Adrenal gland (tissue), 12 donors: ENCODE results near the gene PNPLA8. TPM values are rescaled to one million over a fixed set of nuclear protein-coding genes. Genes with fewer than 3 reads are reported as not detected.

Experiments used
- DNase-seq, 7 donors: peaks; one replicate each; pipeline ENCODE4 v3.0.0-alpha.2; 2019 to 2020
- H3K27ac ChIP-seq, 5 donors: fragments of 200-600 bp; sonication (generic) in 4 of 5; 1 replicate in 3 of 5; 2 replicates in 2 of 5; pipeline versions ENCODE4 v1.5.1 to v1.8.0; 2016 to 2020; ENCODE audit warnings: mild to moderate bottlenecking in 1 of 5
- H3K27me3 ChIP-seq: fragments of 200-600 bp; 2 replicates; pipeline ENCODE4 v1.8.0; 2021
- H3K36me3 ChIP-seq, 2 donors: fragments of 200-600 bp; replicated peaks in 1 of 2; 1 replicate in 1 of 2; 2 replicates in 1 of 2; pipeline versions ENCODE4 v1.5.1 to v1.8.0; 2018 to 2022
- H3K4me1 ChIP-seq, 2 donors: fragments of 200-600 bp; replicated peaks in 1 of 2; 1 replicate in 1 of 2; 2 replicates in 1 of 2; pipeline versions ENCODE4 v1.5.1 to v1.8.0; 2018 to 2021
- H3K4me3 ChIP-seq, 4 donors: fragments of 200-600 bp; sonication (generic) in 3 of 4; one replicate each; pipeline ENCODE4 v1.5.1; 2016 to 2018
- H3K9me3 ChIP-seq, 3 donors: fragments of 200-600 bp; sonication (generic) in 1 of 3; replicated peaks in 1 of 3; 1 replicate in 2 of 3; 2 replicates in 1 of 3; pipeline versions ENCODE4 v1.5.1 to v1.8.0; 2016 to 2021
- POLR2A ChIP-seq, 2 donors: fragments of 450-650 bp; IDR thresholded peaks; one replicate each; pipeline ENCODE4 v1.6.1; 2017; ENCODE audit warnings: antibody characterized with exemption in 2 of 2, mild to moderate bottlenecking in 2 of 2, moderate library complexity in 1 of 2
- WGBS, 4 donors: extraction: QIAGEN DNeasy Blood & Tissue Kit in 2 of 4; methylation state at CpG; one replicate each; pipeline versions ENCODE4 v1.1.5 to v1.1.7; 2013 to 2017; 5-methylcytosine and 5-hydroxymethylcytosine counted together
- intact Hi-C, 2 donors: fragments of 100-400 bp; cut with DNase I; formaldehyde crosslinking; loops; one replicate each; pipeline versions ENCODE4 v1.14.1 to v1.15.0; 2022 to 2023
- polyA plus RNA-seq, 3 donors: library from polyadenylated mRNA; stranded (reverse); fragments of 200-250 nt in 2 of 3; fragments of 350-450 nt in 1 of 3; fragmentation: Illumina TruSeq in 1 of 3; extraction: RNeasy Lipid Tissue Mini Kit (QIAGEN cat#74804) in 1 of 3; gene quantifications; one replicate each; pipeline ENCODE4 v1.2.3, GENCODE V29; 2013 to 2014
- total RNA-seq, 9 donors: library from RNA; depleted of rRNA in 4 of 9; stranded (reverse); fragments of >200 nt in 4 of 9; fragments of 120-200 nt in 1 of 9; fragmentation: NEBNext Ultra II Directional in 1 of 9; extraction: Animal tissue kit (Norgen Biotek cat#: 25700) in 1 of 9; gene quantifications; one replicate each; pipeline versions ENCODE4 v1.1.0 to v1.2.4, GENCODE V29; 2013 to 2023
- TF ChIP-seq, protein P1 (sequence below), 6 experiments: fragments of 450-650 bp in 4 of 6; fragments of 200-600 bp in 2 of 6; sonication (generic) in 1 of 6; IDR thresholded peaks; 1 replicate in 5 of 6; 2 replicates in 1 of 6; pipeline versions ENCODE4 v1.5.1 to v1.8.0; 2016 to 2021; ENCODE audit warnings: antibody characterized with exemption in 6 of 6, mild to moderate bottlenecking in 2 of 6, moderate library complexity in 1 of 6
- donor health status: healthy with polysubstance abuse.
- donor health status: Bipolar disorder and iron deficiency.
- donor health status: DM: yes; HTN: yes; CAD: no.
- donor health status: DM: no; HTN: no; CAD: no.
- donor health status: DM: no; HTN: no; CAD: no.
- donor health status: DM: yes; HTN: yes; CAD: no.

The PNPLA8 gene
- total and polyA plus RNA-seq, 12 donors, result 17.9 to 131 (median 50.5) TPM

DNA sequence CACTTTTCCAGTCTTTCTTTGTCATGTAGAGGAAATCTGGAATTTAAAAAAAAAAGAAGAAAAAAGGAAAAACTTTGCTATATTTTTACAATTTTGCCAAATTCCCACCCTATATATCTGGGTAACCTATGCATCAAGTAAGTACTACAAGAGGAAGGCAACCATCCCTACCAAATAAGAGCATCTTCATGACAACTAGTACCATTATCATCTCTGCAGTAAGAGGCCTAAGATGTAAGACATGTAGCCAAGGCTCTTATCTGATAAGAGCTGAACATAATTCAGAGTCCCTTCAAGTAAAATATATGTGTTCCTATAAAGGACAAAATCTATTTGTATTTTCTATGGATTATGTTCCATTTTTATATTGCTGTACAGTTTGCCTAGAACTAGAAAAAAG is 40.1 kb upstream of the PNPLA8 start:
- no peak for DNase-seq
- no peak for TF ChIP-seq POLR2A (IDR thresholded peaks at IDR 0.05)
- TF ChIP-seq, protein P1, sequence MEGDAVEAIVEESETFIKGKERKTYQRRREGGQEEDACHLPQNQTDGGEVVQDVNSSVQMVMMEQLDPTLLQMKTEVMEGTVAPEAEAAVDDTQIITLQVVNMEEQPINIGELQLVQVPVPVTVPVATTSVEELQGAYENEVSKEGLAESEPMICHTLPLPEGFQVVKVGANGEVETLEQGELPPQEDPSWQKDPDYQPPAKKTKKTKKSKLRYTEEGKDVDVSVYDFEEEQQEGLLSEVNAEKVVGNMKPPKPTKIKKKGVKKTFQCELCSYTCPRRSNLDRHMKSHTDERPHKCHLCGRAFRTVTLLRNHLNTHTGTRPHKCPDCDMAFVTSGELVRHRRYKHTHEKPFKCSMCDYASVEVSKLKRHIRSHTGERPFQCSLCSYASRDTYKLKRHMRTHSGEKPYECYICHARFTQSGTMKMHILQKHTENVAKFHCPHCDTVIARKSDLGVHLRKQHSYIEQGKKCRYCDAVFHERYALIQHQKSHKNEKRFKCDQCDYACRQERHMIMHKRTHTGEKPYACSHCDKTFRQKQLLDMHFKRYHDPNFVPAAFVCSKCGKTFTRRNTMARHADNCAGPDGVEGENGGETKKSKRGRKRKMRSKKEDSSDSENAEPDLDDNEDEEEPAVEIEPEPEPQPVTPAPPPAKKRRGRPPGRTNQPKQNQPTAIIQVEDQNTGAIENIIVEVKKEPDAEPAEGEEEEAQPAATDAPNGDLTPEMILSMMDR (IDR thresholded peaks at IDR 0.05), result no peak
- H3K4me3 ChIP-seq, result no peak overlapping the region
- intact Hi-C loops, result no loop called here
- H3K4me1 ChIP-seq, result peaks cover 7 to 32% of the 10 kb centered on the region in 2 donors
- no peaks in the 10 kb centered on the region for H3K27me3 ChIP-seq
- H3K36me3 ChIP-seq, result no peaks in the 10 kb centered on the region
- no peaks in the 10 kb centered on the region for H3K9me3 ChIP-seq
- H3K27ac ChIP-seq, result no peak overlapping the region

DNA sequence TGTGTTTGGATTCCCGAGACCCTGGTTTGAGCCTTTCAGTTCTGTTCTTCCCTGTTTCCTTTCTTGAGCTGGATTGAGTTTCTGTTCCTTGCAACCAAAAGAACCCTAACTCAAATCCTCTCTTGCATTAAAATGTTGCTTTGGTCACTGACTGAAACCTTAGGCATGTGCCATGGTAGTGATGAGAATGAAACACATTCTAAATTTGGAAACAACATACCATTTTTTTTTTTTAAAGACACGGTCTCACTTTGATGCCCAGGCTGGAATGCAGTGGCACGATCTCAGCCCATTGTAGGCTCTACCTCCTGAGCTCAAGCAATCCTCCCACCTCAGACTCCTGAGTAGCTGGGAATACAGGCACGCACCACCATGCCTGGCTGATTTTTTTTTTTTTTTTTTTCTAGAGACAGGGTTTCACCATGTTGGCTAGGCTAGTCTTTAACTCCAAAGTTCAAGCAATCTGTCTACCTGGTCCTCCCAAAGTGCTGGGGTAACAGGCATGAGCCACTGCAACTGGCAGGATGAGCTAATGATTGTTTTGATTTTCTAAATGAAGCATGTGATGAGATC is 35.2 kb upstream of the PNPLA8 start:
- Histone ChIP-seq H3K36me3 (no peaks in the 10 kb centered on the region), H3K27ac (no peak overlapping the region), H3K4me3 (no peak overlapping the region), H3K27me3 (no peaks in the 10 kb centered on the region), H3K9me3 (peaks cover 0 to 9% (median 0%) of the 10 kb centered on the region in 3 donors), H3K4me1 (peaks cover 0 to 2% of the 10 kb centered on the region in 2 donors)
- no peak for DNase-seq
- WGBS, 4 donors, result 87 to 95% (median 92%) methylated on average over 4 of the region's 4 CpGs
- intact Hi-C loops, result no loop called here
- no peak for TF ChIP-seq POLR2A (IDR thresholded peaks at IDR 0.05)
- TF ChIP-seq, protein P1 (IDR thresholded peaks at IDR 0.05), result no peak

DNA sequence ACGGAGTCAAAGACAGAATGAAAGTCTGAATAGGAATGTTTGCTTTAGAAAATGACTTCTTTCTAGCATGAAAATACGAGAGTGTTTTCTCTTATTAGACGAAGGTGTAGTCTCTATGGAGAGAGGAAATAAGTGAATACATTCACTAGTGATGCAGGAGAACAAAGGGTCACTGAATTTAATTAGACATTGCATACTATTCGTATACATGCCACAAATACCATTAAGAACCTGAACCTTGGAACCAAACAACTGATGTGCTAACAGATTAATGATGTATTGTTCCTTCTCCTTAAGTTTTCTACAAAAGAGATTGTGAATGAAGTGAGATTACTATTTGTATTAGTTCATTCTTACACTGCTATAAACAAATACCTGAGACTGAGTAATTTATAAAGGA is 33.3 kb upstream of the PNPLA8 start:
- Histone ChIP-seq H3K27me3 (no peaks in the 10 kb centered on the region), H3K36me3 (no peaks in the 10 kb centered on the region), H3K9me3 (peaks cover 0 to 9% (median 0%) of the 10 kb centered on the region in 3 donors), H3K27ac (no peak overlapping the region), H3K4me3 (no peak overlapping the region), H3K4me1 (no peaks in the 10 kb centered on the region)
- DNase-seq, result no peak
- no peak for TF ChIP-seq POLR2A (IDR thresholded peaks at IDR 0.05)
- TF ChIP-seq, protein P1 (IDR thresholded peaks at IDR 0.05), result no peak
- WGBS, 4 donors, result 92 to 96% (median 93%) methylated on average over 4 of the region's 4 CpGs
- intact Hi-C loops, result no loop called here

DNA sequence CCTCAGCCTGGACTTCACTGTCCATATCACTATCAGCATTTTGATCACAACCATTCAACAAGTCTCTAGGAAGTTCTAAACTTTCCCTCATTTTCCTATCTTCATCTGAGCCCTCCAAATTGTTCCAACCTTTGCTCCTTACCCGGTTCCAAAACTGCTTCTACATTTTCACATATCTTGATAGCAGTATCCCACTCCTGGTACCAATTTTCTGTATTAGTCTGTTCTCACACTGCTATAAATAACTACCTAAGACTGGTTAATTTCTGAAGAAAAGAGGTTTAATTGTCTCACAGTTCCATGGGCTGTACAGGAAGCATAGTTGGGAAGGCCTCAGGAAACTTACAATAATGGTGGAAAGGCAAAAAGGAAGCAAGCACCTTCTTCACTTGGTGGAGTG is 31.7 kb upstream of the PNPLA8 start:
- Histone ChIP-seq H3K27ac (no peak overlapping the region), H3K36me3 (no peaks in the 10 kb centered on the region), H3K4me3 (no peak overlapping the region), H3K4me1 (no peaks in the 10 kb centered on the region), H3K27me3 (no peaks in the 10 kb centered on the region), H3K9me3 (peaks cover 0 to 9% (median 0%) of the 10 kb centered on the region in 3 donors)
- 97 to 100% (median 98%) methylated on average over 1 of the region's 1 CpG for WGBS, 4 donors
- intact Hi-C loops, result no loop called here
- TF ChIP-seq, protein P1 (IDR thresholded peaks at IDR 0.05), result no peak
- TF ChIP-seq POLR2A (IDR thresholded peaks at IDR 0.05), result no peak
- DNase-seq, result no peak
